ENCODE measurements around the gene DERA.

GRCh38 chr12:16021676-16022075, 110.5 kb downstream of the DERA start:
- no peak for TF ChIP-seq CTCF (IDR thresholded peaks at IDR 0.05; ENCODE audit: borderline replicate concordance, extremely low read depth, low read length, poor library complexity, severe bottlenecking)
- TF ChIP-seq EZH2 (IDR thresholded peaks at IDR 0.05; ENCODE audit: borderline replicate concordance, low read depth, low read length, severe bottlenecking) = no peak

Data from DND-41 (cell line).